Glomerular endothelial cell (primary cell): ENCODE measurements around the gene PRRX1. TPM values are rescaled to one million over a fixed set of nuclear protein-coding genes. Genes with fewer than 3 reads are reported as not detected.

ENCODE experiments used
- DNase-seq: peaks from one replicate; pipeline ENCODE4 v3.0.0-alpha.2; 2011; ENCODE audit warnings: low read depth, low spot score; ENCODE audit errors: extremely low read depth
- total RNA-seq: library from RNA; depleted of rRNA; stranded (reverse); fragments of >200 nt; gene quantifications from 2 replicates; pipeline ENCODE4 v1.2.3, GENCODE V29; 2015

Gene PRRX1
- total RNA-seq, 1 donor from 2014 or later: 0.93 TPM

- no peak for DNase-seq
These were observed 91.9 kb downstream of the PRRX1 start for GRCh38 chr1:170755795-170756194.

DNA sequence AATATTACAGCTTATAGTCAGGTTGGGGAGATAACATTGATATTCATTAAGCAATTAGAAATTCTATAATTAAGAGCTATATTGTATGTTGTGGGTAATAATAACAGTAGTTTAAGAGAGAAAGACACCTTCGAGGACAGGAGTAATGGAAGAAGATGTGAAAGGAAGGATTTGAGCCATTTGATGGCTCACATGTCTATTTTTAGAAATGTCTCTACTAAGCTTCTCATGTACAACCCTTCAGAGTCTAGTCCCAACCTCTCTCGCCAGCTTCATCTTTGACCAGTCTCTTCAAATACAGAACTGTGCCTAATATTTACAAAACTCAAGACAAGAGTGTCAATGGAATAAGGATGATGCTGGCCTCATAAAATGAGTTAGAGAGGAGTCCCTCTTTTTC, 95.1 kb downstream of the PRRX1 start:
- no peak for DNase-seq

DNA sequence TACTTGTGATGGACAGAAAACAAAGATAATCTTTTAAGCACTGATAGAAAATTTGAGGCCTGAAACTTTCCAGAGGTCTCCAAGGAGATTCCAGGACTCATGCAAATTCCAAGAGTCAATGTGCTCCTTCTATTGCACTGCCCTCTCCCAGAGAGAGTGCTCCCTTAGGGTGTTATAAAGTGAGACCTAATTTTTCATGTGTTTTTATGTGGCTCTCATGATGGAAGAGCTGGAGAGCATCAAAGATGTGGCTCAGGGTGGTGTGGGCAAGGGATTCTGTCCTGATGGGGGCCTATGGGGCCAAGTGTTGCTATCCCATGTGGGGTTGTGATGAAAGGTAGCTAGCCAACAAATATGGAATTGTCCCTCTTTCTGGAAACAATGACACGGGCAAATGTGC, 101.3 kb downstream of the PRRX1 start:
- no peak for DNase-seq

DNA sequence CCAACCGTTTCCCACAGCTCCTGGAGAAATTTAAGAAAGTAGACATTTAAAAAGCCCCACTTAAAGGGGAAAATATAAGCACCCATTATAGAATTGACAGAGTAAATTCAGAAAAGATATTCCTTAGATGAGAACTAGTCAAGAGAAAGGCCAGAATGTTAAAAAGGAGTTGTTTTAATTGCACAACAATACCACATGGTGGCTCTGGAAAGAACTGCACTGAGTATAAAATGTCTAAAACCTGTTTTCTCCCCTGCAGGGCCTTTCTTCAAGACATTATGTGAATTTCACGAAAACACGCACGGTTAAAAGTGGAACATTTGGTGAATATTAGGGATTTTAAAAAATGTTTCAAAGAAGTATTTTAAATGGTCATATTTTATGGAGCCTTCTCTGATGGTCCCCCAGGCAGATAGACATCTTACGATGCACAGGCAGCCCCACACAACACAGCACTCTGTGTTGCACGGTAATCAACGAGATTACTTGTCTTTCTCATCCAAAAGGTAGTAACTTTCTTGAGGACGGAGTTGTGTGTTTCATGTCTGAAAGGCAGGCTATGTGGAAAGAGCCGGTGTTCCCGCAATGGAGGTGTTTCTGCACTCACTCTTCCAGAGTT, 101.9 kb downstream of the PRRX1 start:
- DNase-seq: no peak

GRCh38 chr1:170768929-170769328, 105.0 kb downstream of the PRRX1 start:
- DNase-seq: no peak

- DNase-seq: no peak
These were observed 105.8 kb downstream of the PRRX1 start for GRCh38 chr1:170769691-170770090.

DNA sequence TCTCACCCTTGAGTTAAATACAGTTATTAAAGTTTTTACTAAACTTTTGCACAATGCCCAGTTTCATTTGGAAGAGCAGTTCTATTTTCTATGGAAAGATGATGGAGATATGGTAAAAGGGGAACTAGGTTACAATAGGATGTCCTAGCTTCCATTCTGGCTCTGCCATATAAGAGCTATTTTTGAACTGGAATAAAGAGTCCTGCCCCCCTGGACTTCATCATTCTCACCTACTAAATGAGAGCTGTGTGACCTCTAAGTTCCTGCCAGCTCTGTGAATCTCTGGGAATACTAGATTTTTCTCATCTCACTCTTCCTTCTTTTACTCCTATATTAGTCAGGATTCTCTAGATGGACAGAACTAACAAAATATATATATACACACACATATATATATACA, 106.3 kb downstream of the PRRX1 start:
- DNase-seq: no peak

DNA sequence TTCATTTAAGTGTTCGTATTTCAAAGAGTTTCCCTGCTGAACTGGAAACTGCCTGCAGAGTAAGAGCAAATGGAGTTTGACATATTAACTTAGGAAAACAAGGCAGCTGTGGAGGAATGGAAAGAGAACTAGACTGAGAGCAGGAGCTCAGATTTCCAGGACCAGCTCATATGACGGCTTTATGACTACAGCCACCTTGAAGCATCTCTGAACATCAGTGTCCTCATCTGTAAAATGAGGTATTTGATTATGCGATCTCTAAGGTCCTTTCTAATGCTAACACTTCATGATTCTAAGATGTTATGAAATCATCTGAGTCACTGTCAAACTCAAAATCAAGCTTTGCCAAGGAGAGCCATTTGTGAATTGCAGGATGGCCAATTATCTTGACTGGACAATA, 112.3 kb downstream of the PRRX1 start:
- DNase-seq: no peak

GRCh38 chr1:170776777-170777176, 112.8 kb downstream of the PRRX1 start:
- no peak for DNase-seq

Other genes with a start within 250 kb of the PRRX1 start
- 5.0 and 9.7 TPM in 2 replicates for gene GORAB, start 132.0 kb upstream of the PRRX1 start, total RNA-seq